Kidney epithelial cell (primary cell): Measurements from ENCODE around the gene CEACAM20. TPM values are rescaled to one million over a fixed set of nuclear protein-coding genes. Genes with fewer than 3 reads are reported as not detected.
"Not testable (repeated sequence)": the region's sequence is repeated elsewhere in the genome, so short reads cannot be mapped to it uniquely, and the experiment has no call there.

ENCODE experiments used
- DNase-seq: peaks from one replicate; pipeline ENCODE4 v3.0.0-alpha.2; 2010; ENCODE audit warnings: low read depth
- H3K27me3 ChIP-seq: 2 replicates; pipeline ENCODE4 v1.6.0; 2011; ENCODE audit warnings: low read length; ENCODE audit not compliant: control insufficient read depth, insufficient read depth
- H3K36me3 ChIP-seq: 2 replicates; pipeline ENCODE4 v1.5.1; 2011; ENCODE audit warnings: low read length; ENCODE audit not compliant: control insufficient read depth, insufficient read depth
- H3K4me3 ChIP-seq: 2 replicates; pipeline ENCODE4 v1.5.1; 2011; ENCODE audit warnings: low read depth, mild to moderate bottlenecking, control low read depth, low read length
- total RNA-seq: library from RNA; depleted of rRNA; stranded (reverse); fragments of >200 nt; gene quantifications from 2 replicates; pipeline ENCODE4 v1.2.3, GENCODE V29; 2015
- TF ChIP-seq, protein P1 (sequence below): IDR thresholded peaks from 2 replicates; pipeline ENCODE4 v1.5.1; 2011; ENCODE audit warnings: mild to moderate bottlenecking, moderate library complexity, low read length, control low read depth, inconsistent platforms; ENCODE audit not compliant: insufficient read depth, poor library complexity, severe bottlenecking

CEACAM20 gene
- total RNA-seq, 1 donor from 2014 or later, result not detected

DNA sequence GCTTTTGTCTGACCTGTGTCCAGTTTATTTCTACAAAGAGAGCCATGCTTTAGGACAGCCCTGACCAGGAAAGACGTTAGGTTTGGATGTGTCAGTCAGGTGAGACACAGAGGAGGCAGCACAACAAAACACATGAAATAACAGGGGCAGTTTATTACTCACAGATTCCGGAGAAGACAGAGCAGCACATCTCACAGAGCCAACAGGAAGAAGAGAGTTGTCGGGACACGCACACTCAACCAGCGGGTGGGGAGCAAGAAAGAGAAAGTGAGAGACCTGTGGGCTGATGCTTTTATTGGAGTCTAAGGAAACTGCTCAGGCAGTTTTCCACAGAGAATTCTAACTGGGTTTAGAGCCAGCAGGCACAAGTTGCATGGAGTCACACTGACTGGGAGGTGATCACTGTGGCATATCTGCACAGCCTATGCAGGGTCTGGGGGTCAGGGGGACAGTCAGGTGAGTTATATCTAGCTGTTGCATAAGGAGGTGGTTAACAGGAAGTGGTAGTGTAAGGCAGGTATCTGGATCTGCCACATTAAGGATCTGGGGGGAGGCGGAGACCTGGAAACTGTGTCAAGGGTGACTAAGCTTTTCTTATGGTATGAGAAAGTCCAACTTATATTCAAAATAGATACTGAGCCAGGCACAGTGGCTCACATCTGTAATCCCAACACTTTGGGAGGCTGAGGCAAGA is 24.1 kb upstream of the CEACAM20 start:
- Histone ChIP-seq H3K4me3 (no peak overlapping the region), H3K27me3 (no peaks in the 10 kb centered on the region), H3K36me3 (no peaks in the 10 kb centered on the region)
- DNase-seq, result no peak
- TF ChIP-seq, protein P1, sequence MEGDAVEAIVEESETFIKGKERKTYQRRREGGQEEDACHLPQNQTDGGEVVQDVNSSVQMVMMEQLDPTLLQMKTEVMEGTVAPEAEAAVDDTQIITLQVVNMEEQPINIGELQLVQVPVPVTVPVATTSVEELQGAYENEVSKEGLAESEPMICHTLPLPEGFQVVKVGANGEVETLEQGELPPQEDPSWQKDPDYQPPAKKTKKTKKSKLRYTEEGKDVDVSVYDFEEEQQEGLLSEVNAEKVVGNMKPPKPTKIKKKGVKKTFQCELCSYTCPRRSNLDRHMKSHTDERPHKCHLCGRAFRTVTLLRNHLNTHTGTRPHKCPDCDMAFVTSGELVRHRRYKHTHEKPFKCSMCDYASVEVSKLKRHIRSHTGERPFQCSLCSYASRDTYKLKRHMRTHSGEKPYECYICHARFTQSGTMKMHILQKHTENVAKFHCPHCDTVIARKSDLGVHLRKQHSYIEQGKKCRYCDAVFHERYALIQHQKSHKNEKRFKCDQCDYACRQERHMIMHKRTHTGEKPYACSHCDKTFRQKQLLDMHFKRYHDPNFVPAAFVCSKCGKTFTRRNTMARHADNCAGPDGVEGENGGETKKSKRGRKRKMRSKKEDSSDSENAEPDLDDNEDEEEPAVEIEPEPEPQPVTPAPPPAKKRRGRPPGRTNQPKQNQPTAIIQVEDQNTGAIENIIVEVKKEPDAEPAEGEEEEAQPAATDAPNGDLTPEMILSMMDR, result no peak

- H3K27me3 ChIP-seq, result no peaks in the 10 kb centered on the region
- no peak for DNase-seq
- no peak overlapping the region for H3K4me3 ChIP-seq
- TF ChIP-seq, protein P1, result peak; percentile 53
- H3K36me3 ChIP-seq, result no peaks in the 10 kb centered on the region
These were observed 22.8 kb upstream of the CEACAM20 start for GRCh38 chr19:44552324-44552723.

DNA sequence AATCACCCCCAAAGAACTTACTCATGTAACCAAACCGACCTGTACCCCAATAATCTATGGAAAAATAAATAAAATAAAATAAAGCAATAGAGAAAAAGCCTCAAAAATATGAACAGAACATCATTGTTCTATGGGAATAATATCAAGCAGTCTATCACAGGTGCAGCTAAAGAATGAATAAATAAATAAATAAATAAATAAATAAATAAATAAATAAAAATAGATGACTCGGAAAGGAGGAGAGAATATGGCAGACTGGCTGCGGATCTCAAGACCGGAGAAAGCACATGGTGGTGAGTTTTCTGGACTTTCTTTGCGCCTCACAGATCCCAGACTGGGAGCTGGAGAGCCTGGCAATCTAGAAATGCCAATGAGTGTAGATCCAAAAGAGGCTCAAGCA is 22.4 kb upstream of the CEACAM20 start:
- no peaks in the 10 kb centered on the region for H3K27me3 ChIP-seq
- no peaks in the 10 kb centered on the region for H3K36me3 ChIP-seq
- no peak for DNase-seq
- H3K4me3 ChIP-seq, result no peak overlapping the region
- TF ChIP-seq, protein P1, result no peak

- H3K4me3 ChIP-seq, DNase-seq, H3K27me3 ChIP-seq, H3K36me3 ChIP-seq: not testable (repeated sequence)
These were observed 21.5 kb upstream of the CEACAM20 start for GRCh38 chr19:44550976-44551375.

- no peak for DNase-seq
- TF ChIP-seq, protein P1, result no peak
- Histone ChIP-seq H3K27me3 (no peaks in the 10 kb centered on the region), H3K36me3 (no peaks in the 10 kb centered on the region), H3K4me3 (no peak overlapping the region)
These were observed 20.0 kb upstream of the CEACAM20 start for GRCh38 chr19:44549507-44549906.

DNA sequence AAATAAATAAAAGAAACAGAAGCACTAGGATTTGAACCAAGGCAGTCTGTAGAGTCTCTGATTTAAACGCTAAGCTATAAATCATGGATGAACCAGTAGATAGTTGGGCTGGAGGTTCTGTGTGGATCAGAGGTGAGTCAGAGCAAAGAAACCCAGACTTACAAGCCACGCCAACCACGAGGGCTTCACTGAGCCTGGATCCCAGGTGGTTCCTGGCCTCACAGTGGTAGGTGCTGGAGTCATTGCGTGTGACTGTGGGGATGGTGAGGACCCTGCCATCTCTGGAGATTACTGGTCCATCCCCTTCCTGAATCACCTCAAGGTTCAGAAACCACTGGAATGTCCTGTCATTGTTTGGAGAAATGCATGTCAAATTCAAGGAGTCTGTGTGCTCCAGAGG is 19.3 kb upstream of the CEACAM20 start:
- DNase-seq, result peak; percentile 61
- Histone ChIP-seq H3K4me3 (no peak overlapping the region), H3K36me3 (no peaks in the 10 kb centered on the region), H3K27me3 (no peaks in the 10 kb centered on the region)
- TF ChIP-seq, protein P1, result no peak
